HepG2 (cell line): ENCODE results near the gene ENTHD1. TPM values are rescaled to one million over a fixed set of nuclear protein-coding genes. Genes with fewer than 3 reads are reported as not detected.
A peak's percentile ranks its signal among the peaks of the same experiment; 100 is the strongest.

ENCODE experiments used
- ATAC-seq: fragments of 200-7000 bp; cut with Tn5 transposase; 3 replicates; pipeline ENCODE4 v1.9.1; 2020; ENCODE audit warnings: mild to moderate bottlenecking, moderate library complexity
- BruUV-seq: library from RNA; stranded (reverse); fragments of 400-500 nt; replicated peaks from 2 replicates; lab custom pipeline; 2021; lab: Mats Ljungman, UMichigan
- CTCF ChIA-PET: fragments of 300-600 bp; formaldehyde crosslinking; extraction: SDS; loops from one replicate; lab custom pipeline; 2021; ENCODE audit warnings: low total read pairs, inconsistent platforms, low intra/inter-chr PET ratio; lab: Yijun Ruan, JAX
- POLR2A ChIA-PET: fragments of 350-600 bp; sonication (Branson Sonifier 250); formaldehyde crosslinking; loops from one replicate; lab custom pipeline; 2020; ENCODE audit warnings: antibody characterized with exemption, inconsistent platforms; lab: Yijun Ruan, JAX
- DNase-seq: peaks from one replicate; pipeline ENCODE4 v3.0.0-alpha.2; 2015; ENCODE audit warnings: low spot score
- FAIRE-seq: peaks from 3 replicates; lab custom pipeline; 2011; peaks lifted over from hg19 to GRCh38; lab: Jason Lieb, UNC
- H2AFZ ChIP-seq: one replicate; pipeline ENCODE4 v1.6.1; 2011; ENCODE audit warnings: low read length, inconsistent platforms
- H3K27ac ChIP-seq: fragments of 300-600 bp; 3 replicates; pipeline ENCODE4 v1.8.0; 2011; ENCODE audit warnings: mixed run types, mild to moderate bottlenecking, mixed read lengths, low read length, inconsistent platforms; ENCODE audit not compliant: insufficient read depth; ENCODE audit errors: extremely low read length
- H3K27me3 ChIP-seq, 2 experiments: fragments of 200-600 bp in 1 of 2; 2 replicates in 1 of 2; 3 replicates in 1 of 2; pipeline versions ENCODE4 v1.6.0 to v1.8.0; 2011; ENCODE audit warnings: low read length in 2 of 2, mild to moderate bottlenecking in 2 of 2, moderate library complexity in 2 of 2, inconsistent platforms in 1 of 2; ENCODE audit not compliant: insufficient read depth in 2 of 2, control insufficient read depth in 1 of 2
- H3K36me3 ChIP-seq, 2 experiments: fragments of 200-600 bp in 1 of 2; replicated peaks in 1 of 2; 2 replicates in 1 of 2; 3 replicates in 1 of 2; pipeline versions ENCODE4 v1.5.1 to v1.8.0; 2011; ENCODE audit warnings: low read length in 2 of 2, inconsistent platforms in 1 of 2; ENCODE audit not compliant: insufficient read depth in 2 of 2, control insufficient read depth in 1 of 2
- H3K4me1 ChIP-seq: 2 replicates; pipeline ENCODE4 v1.5.1; 2012; ENCODE audit warnings: low read length, inconsistent platforms; ENCODE audit not compliant: insufficient read depth
- H3K4me2 ChIP-seq: 2 replicates; pipeline ENCODE4 v1.6.0; 2011; ENCODE audit warnings: low read depth, low read length, inconsistent platforms
- H3K4me3 ChIP-seq, 3 experiments: fragments of 200-600 bp in 1 of 3; sonication (generic), shearing (Covaris generic) in 1 of 3; replicated peaks in 1 of 3; 2 replicates each; pipeline ENCODE4 v1.5.1; 2011 to 2016; ENCODE audit warnings: low read length in 3 of 3, inconsistent platforms in 2 of 3, low read depth in 2 of 3, mild to moderate bottlenecking in 2 of 3, control low read depth in 1 of 3, mixed read lengths in 1 of 3; ENCODE audit not compliant: insufficient read depth in 1 of 3
- H3K79me2 ChIP-seq: one replicate; pipeline ENCODE4 v1.6.1; 2011; ENCODE audit warnings: low read length, inconsistent platforms; ENCODE audit not compliant: insufficient read depth
- H3K9ac ChIP-seq: 2 replicates; pipeline ENCODE4 v1.6.0; 2011; ENCODE audit warnings: mild to moderate bottlenecking, low read depth, low read length, inconsistent platforms; ENCODE audit not compliant: insufficient read depth
- H3K9me3 ChIP-seq: 2 replicates; pipeline ENCODE4 v1.5.1; 2012; ENCODE audit warnings: mild to moderate bottlenecking, low read length
- H4K20me1 ChIP-seq: 2 replicates; pipeline ENCODE4 v1.6.0; 2011; ENCODE audit warnings: inconsistent platforms, mild to moderate bottlenecking, low read length, moderate library complexity; ENCODE audit not compliant: insufficient read depth
- BHLHE40 ChIP-seq: IDR thresholded peaks from 2 replicates; pipeline ENCODE4 v1.6.1; 2011; ENCODE audit warnings: low read length, improper control_type of control experiment
- EHMT2 ChIP-seq: fragments of 200-600 bp; sonication (generic); IDR thresholded peaks from 2 replicates; pipeline ENCODE4 v1.7.0; 2017; ENCODE audit warnings: antibody characterized with exemption, low read depth, low read length, borderline replicate concordance
- MAFF ChIP-seq: IDR thresholded peaks from 2 replicates; pipeline ENCODE4 v1.6.1; 2011; ENCODE audit warnings: low read depth, low read length, improper control_type of control experiment
- MAFK ChIP-seq, 2 experiments: IDR thresholded peaks in 1 of 2; conservative IDR thresholded peaks in 1 of 2; 2 replicates each; pipeline ENCODE4 v1.6.1; 2011; ENCODE audit warnings: improper control_type of control experiment in 2 of 2, low read length in 2 of 2
- NFE2L2 ChIP-seq: fragments of 150-350 bp; IDR thresholded peaks from 2 replicates; pipeline ENCODE4 v1.6.1; 2014; ENCODE audit warnings: low read length
- ZFP62 ChIP-seq: sonication (generic); formaldehyde crosslinking; IDR thresholded peaks from 2 replicates; pipeline ENCODE4 v1.4.0; 2020; ENCODE audit warnings: missing genetic modification reagents
- ZNF550 ChIP-seq: sonication (generic); formaldehyde crosslinking; IDR thresholded peaks from 2 replicates; pipeline ENCODE4 v1.4.0; 2020; ENCODE audit warnings: mild to moderate bottlenecking, missing genetic modification reagents, borderline replicate concordance
- ZNF777 ChIP-seq: sonication (generic); formaldehyde crosslinking; IDR thresholded peaks from 2 replicates; pipeline ENCODE4 v1.4.0; 2020; ENCODE audit warnings: missing genetic modification reagents
- ZSCAN20 ChIP-seq: sonication (generic); formaldehyde crosslinking; IDR thresholded peaks from 2 replicates; pipeline ENCODE4 v1.4.0; 2020; ENCODE audit warnings: missing genetic modification reagents, mild to moderate bottlenecking, borderline replicate concordance
- WGBS: methylation state at CpG from one replicate; pipeline ENCODE4 v1.1.6; 2017; ENCODE audit warnings: low lambda C conversion rate; 5-methylcytosine and 5-hydroxymethylcytosine counted together
- in situ Hi-C: cut with HindIII; loops from 2 replicates; pipeline ENCODE4 v1.10.0; 2017; ENCODE audit warnings: low pct_unique_long_range_greater_than_20kb; ENCODE audit not compliant: extremely low pct_ligation_motif_present
- intact Hi-C: fragments of 100-400 bp; cut with micrococcal nuclease; formaldehyde crosslinking; loops from one replicate; pipeline ENCODE4 v1.10.0; 2022; ENCODE audit not compliant: unreplicated experiment
- polyA plus RNA-seq, 8 experiments: library from polyadenylated mRNA; depleted of rRNA in 3 of 8; stranded (reverse) in 7 of 8; unstranded in 1 of 8; fragments of >200 nt; fragmentation: Illumina TruSeq in 4 of 8; extraction: Trizol in 4 of 8; gene quantifications; 2 replicates each; pipeline versions ENCODE4 v1.2.1 to v1.2.3, GENCODE V29; 2011 to 2016; ENCODE audit warnings: low read depth in 4 of 8, missing spikeins in 1 of 8, mixed read lengths in 1 of 8; ENCODE audit not compliant: insufficient read depth in 1 of 8
- total RNA-seq, 5 experiments: library from RNA; depleted of rRNA; stranded (reverse); fragments of >200 nt; fragmentation: Illumina TruSeq; extraction: Trizol; gene quantifications; 2 replicates each; pipeline ENCODE4 v1.2.3, GENCODE V29; 2016; ENCODE audit warnings: low read depth in 1 of 5
- TF ChIP-seq, protein P1 (sequence below): sonication (generic); formaldehyde crosslinking; IDR thresholded peaks from 2 replicates; pipeline ENCODE4 v1.5.1; 2020; ENCODE audit warnings: missing genetic modification reagents, mild to moderate bottlenecking, borderline replicate concordance
- TF ChIP-seq, protein P2 (sequence below): sonication (generic); formaldehyde crosslinking; IDR thresholded peaks from 2 replicates; pipeline ENCODE4 v1.5.1; 2020; ENCODE audit warnings: mild to moderate bottlenecking, moderate library complexity, missing genetic modification reagents

The ENTHD1 gene
- total and polyA plus RNA-seq, 2 of the 13 experiments (the other 11 are each of a cell fraction or from before 2014, with no cell fraction given) = not detected

DNA sequence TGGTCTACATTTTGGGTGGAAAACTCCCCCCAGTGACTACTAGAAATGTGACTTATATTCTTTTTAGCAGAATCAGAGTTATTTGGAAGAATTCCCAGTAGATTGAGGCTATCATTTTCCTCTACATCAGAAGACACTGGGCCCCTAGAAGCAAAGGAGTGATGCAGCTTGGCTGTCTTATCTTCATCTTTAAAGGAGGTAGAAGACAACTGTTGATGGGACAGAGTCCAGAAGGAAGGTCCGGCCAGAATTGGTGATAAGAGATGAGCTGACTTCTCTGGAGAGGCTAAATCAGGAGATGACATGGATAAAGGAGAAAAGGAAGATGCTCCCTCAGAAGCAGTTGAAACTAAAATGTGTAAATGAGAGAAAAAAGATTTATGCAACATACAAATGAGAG is 149.6 kb downstream of the ENTHD1 start (continued):
- TF ChIP-seq, protein P1, sequence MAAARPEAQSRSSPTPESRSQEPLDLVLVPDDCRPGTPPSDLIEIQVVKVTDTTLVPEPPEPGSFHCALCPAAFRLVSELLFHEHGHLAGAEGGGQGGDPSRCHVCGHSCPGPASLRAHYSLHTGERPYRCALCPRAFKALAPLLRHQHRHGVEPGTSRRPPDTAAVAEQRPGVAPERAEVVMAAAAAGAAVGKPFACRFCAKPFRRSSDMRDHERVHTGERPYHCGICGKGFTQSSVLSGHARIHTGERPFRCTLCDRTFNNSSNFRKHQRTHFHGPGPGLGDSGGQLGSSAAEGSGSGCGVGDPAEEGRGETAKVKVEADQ = no peak
- TF ChIP-seq EHMT2 (no peak), BHLHE40 (no peak), ZSCAN20 (no peak), ZNF550 (CRISPR knock-in tag) (no peak), ZFP62 (CRISPR knock-in tag) (no peak), ZNF777 (no peak)

DNA sequence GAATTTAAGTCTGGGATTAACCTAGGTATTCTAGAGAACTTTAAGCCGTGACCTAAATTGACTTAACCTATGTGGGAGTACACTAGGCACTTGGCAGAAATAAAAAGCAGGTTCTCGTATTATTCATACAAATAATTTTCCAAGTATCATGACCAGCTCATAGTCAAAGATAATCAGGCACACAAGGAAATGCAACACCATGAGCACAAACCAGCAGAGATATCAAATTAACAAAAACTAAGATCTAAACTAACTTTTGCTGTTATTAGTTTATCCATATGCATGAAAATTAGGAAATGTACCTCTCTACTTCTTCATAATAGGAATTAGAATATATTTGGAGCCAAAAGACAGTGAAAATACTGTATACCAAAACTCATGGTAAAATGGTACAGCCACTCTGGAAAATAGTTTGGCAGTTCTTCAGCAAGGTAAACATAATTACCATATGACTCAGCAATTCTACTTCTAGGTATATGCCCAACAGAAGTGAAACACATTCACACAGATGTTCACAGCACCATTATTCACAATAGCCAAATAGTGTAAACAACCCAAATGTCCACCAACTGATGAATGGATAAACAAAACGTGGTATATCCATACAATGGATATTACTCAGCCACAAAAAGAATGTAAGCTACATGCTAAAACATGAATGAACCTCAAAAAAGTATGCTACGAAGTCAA is 154.1 kb downstream of the ENTHD1 start:
- peaks cover 0 to 21% of the 10 kb centered on the region in 2 experiments; a peak in 2 of 5 replicates for H3K27me3 ChIP-seq
- DNase-seq = no peak
- no peak overlapping the region for H2AFZ ChIP-seq
- ATAC-seq = no peak
- H3K4me3 ChIP-seq = no peak overlapping the region
- ChIA-PET POLR2A (no interaction called here), CTCF (no interaction called here)
- no peak overlapping the region for H3K9ac ChIP-seq
- no peaks in the 10 kb centered on the region for H3K9me3 ChIP-seq
- FAIRE-seq = no peak
- no peaks in the 10 kb centered on the region for H3K4me1 ChIP-seq
- H3K27ac ChIP-seq = no peak overlapping the region
- H3K79me2 ChIP-seq = no peaks in the 10 kb centered on the region
- H3K36me3 ChIP-seq = no peaks in the 10 kb centered on the region
- no peak overlapping the region for H3K4me2 ChIP-seq
- in situ Hi-C loops (no loop called here), intact Hi-C loops (no loop called here)
- no peaks in the 10 kb centered on the region for H4K20me1 ChIP-seq
- TF ChIP-seq, protein P2, sequence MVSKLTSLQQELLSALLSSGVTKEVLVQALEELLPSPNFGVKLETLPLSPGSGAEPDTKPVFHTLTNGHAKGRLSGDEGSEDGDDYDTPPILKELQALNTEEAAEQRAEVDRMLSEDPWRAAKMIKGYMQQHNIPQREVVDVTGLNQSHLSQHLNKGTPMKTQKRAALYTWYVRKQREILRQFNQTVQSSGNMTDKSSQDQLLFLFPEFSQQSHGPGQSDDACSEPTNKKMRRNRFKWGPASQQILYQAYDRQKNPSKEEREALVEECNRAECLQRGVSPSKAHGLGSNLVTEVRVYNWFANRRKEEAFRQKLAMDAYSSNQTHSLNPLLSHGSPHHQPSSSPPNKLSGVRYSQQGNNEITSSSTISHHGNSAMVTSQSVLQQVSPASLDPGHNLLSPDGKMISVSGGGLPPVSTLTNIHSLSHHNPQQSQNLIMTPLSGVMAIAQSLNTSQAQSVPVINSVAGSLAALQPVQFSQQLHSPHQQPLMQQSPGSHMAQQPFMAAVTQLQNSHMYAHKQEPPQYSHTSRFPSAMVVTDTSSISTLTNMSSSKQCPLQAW (CRISPR knock-in tag) = no peak
- TF ChIP-seq MAFK (conservative IDR thresholded peaks at IDR 0.05 in 1 of 2, IDR thresholded peaks at IDR 0.05 in 1 of 2; ENCODE audit: low read length in 2 of 2) = peak; percentile 75 to 84
- TF ChIP-seq MAFF = peak; percentile 79
- peak; percentile 87 for TF ChIP-seq NFE2L2
- no TSS peak for BruUV-seq
- 0% methylated on average over 4 of the region's 4 CpGs for WGBS
